Skeletal muscle tissue (tissue), 4 donors: ENCODE results near the gene SLC37A2. TPM values are rescaled to one million over a fixed set of nuclear protein-coding genes. Genes with fewer than 3 reads are reported as not detected.

Experiments used
- H3K27ac ChIP-seq: one replicate; pipeline ENCODE4 v1.7.0; 2013; ENCODE audit warnings: mild to moderate bottlenecking, low read depth, low read length, inconsistent platforms
- H3K27me3 ChIP-seq, 3 donors: one replicate each; pipeline ENCODE4 v1.7.0; 2013; ENCODE audit warnings: low read length in 3 of 3; ENCODE audit not compliant: control insufficient read depth in 3 of 3, insufficient read depth in 3 of 3
- H3K36me3 ChIP-seq, 3 donors: one replicate each; pipeline ENCODE4 v1.7.0; 2013; ENCODE audit warnings: low read length in 3 of 3; ENCODE audit not compliant: control insufficient read depth in 3 of 3, insufficient read depth in 3 of 3
- H3K4me1 ChIP-seq, 3 donors: one replicate each; pipeline ENCODE4 v1.7.0; 2013; ENCODE audit warnings: low read length in 3 of 3, mild to moderate bottlenecking in 3 of 3; ENCODE audit not compliant: control insufficient read depth in 3 of 3, insufficient read depth in 3 of 3
- H3K4me3 ChIP-seq, 3 donors: one replicate each; pipeline ENCODE4 v1.7.0; 2013; ENCODE audit warnings: low read length in 3 of 3
- H3K9ac ChIP-seq, 3 donors: one replicate each; pipeline ENCODE4 v1.7.0; 2013; ENCODE audit warnings: low read length in 3 of 3, mild to moderate bottlenecking in 3 of 3, moderate library complexity in 2 of 3, low read depth in 1 of 3
- H3K9me3 ChIP-seq, 3 donors: one replicate each; pipeline ENCODE4 v1.7.0; 2013; ENCODE audit warnings: low read length in 3 of 3; ENCODE audit not compliant: control insufficient read depth in 3 of 3
- total RNA-seq: library from RNA; depleted of rRNA; stranded (reverse); fragments of >200 nt; gene quantifications from one replicate; pipeline ENCODE4 v1.2.3, GENCODE V29; 2014
- donor health status: Osteomylitis.

Gene SLC37A2
- total RNA-seq, 1 donor from 2014 or later, result 3.7 TPM

GRCh38 chr11:125075242-125075625, 12.1 kb downstream of the SLC37A2 start:
- H3K36me3 ChIP-seq, result no peaks in the 10 kb centered on the region
- no peak overlapping the region for H3K4me3 ChIP-seq
- H3K27ac ChIP-seq, result no peak overlapping the region
- H3K9ac ChIP-seq, result no peak overlapping the region
- peaks cover 5 to 34% (median 14%) of the 10 kb centered on the region in 3 donors for H3K27me3 ChIP-seq
- H3K9me3 ChIP-seq, result no peaks in the 10 kb centered on the region
- peaks cover 8 to 12% (median 9%) of the 10 kb centered on the region in 3 donors for H3K4me1 ChIP-seq

GRCh38 chr11:125075900-125076317, 12.8 kb downstream of the SLC37A2 start:
- peaks cover 5 to 39% (median 14%) of the 10 kb centered on the region in 3 donors for H3K27me3 ChIP-seq

GRCh38 chr11:125076378-125076945, 13.4 kb downstream of the SLC37A2 start:
- peaks cover 7 to 42% (median 16%) of the 10 kb centered on the region in 3 donors for H3K27me3 ChIP-seq
- no peak overlapping the region for H3K27ac ChIP-seq

More at GRCh38 chr11:125075900-125076317, 12.8 kb downstream of the SLC37A2 start:
- Histone ChIP-seq H3K36me3 (no peaks in the 10 kb centered on the region), H3K27ac (no peak overlapping the region), H3K9ac (no peak overlapping the region), H3K9me3 (no peaks in the 10 kb centered on the region), H3K4me1 (peaks cover 6 to 9% (median 7%) of the 10 kb centered on the region in 3 donors), H3K4me3 (no peak overlapping the region)

GRCh38 chr11:125078016-125078415, 14.9 kb downstream of the SLC37A2 start:
- Histone ChIP-seq H3K4me3 (no peak overlapping the region), H3K9ac (no peak overlapping the region), H3K27ac (no peak overlapping the region), H3K9me3 (no peaks in the 10 kb centered on the region), H3K4me1 (peaks cover 0 to 4% (median 0%) of the 10 kb centered on the region in 3 donors), H3K36me3 (no peaks in the 10 kb centered on the region), H3K27me3 (peaks cover 6 to 55% (median 22%) of the 10 kb centered on the region in 3 donors)

More at GRCh38 chr11:125076378-125076945, 13.4 kb downstream of the SLC37A2 start:
- H3K9ac ChIP-seq, result no peak overlapping the region
- H3K4me3 ChIP-seq, result no peak overlapping the region
- H3K9me3 ChIP-seq, result no peaks in the 10 kb centered on the region
- H3K4me1 ChIP-seq, result peaks cover 2 to 6% (median 2%) of the 10 kb centered on the region in 3 donors
- no peaks in the 10 kb centered on the region for H3K36me3 ChIP-seq

GRCh38 chr11:125078516-125079140, 15.5 kb downstream of the SLC37A2 start:
- Histone ChIP-seq H3K27me3 (peaks cover 11 to 59% (median 22%) of the 10 kb centered on the region in 3 donors), H3K9ac (no peak overlapping the region), H3K9me3 (no peaks in the 10 kb centered on the region), H3K27ac (no peak overlapping the region), H3K4me3 (no peak overlapping the region), H3K36me3 (no peaks in the 10 kb centered on the region), H3K4me1 (peaks cover 0 to 4% (median 0%) of the 10 kb centered on the region in 3 donors)

- peaks cover 0 to 4% (median 0%) of the 10 kb centered on the region in 3 donors for H3K4me1 ChIP-seq
- no peak overlapping the region for H3K9ac ChIP-seq
- H3K27me3 ChIP-seq, result peaks cover 16 to 59% (median 22%) of the 10 kb centered on the region in 3 donors
- no peaks in the 10 kb centered on the region for H3K36me3 ChIP-seq
- H3K9me3 ChIP-seq, result no peaks in the 10 kb centered on the region
- H3K4me3 ChIP-seq, result no peak overlapping the region
- H3K27ac ChIP-seq, result no peak overlapping the region
Measured at GRCh38 chr11:125079151-125079877, 16.2 kb downstream of the SLC37A2 start.

- peaks cover 20 to 61% (median 23%) of the 10 kb centered on the region in 3 donors for H3K27me3 ChIP-seq
Measured at GRCh38 chr11:125079878-125080530, 16.9 kb downstream of the SLC37A2 start.

GRCh38 chr11:125080531-125080911, 17.4 kb downstream of the SLC37A2 start:
- no peaks in the 10 kb centered on the region for H3K4me1 ChIP-seq
- no peaks in the 10 kb centered on the region for H3K36me3 ChIP-seq
- no peak overlapping the region for H3K4me3 ChIP-seq
- no peaks in the 10 kb centered on the region for H3K9me3 ChIP-seq
- H3K27me3 ChIP-seq, result peaks cover 20 to 61% (median 26%) of the 10 kb centered on the region in 3 donors
- H3K9ac ChIP-seq, result no peak overlapping the region
- no peak overlapping the region for H3K27ac ChIP-seq

More at GRCh38 chr11:125079878-125080530, 16.9 kb downstream of the SLC37A2 start:
- Histone ChIP-seq H3K9ac (no peak overlapping the region), H3K4me1 (peaks cover 0 to 3% (median 0%) of the 10 kb centered on the region in 3 donors), H3K4me3 (no peak overlapping the region), H3K27ac (no peak overlapping the region), H3K36me3 (no peaks in the 10 kb centered on the region), H3K9me3 (no peaks in the 10 kb centered on the region)

- Histone ChIP-seq H3K36me3 (no peaks in the 10 kb centered on the region), H3K27ac (no peak overlapping the region), H3K4me3 (no peak overlapping the region), H3K9ac (no peak overlapping the region), H3K4me1 (no peaks in the 10 kb centered on the region), H3K9me3 (no peaks in the 10 kb centered on the region), H3K27me3 (peaks cover 20 to 61% (median 26%) of the 10 kb centered on the region in 3 donors)
Measured at GRCh38 chr11:125081098-125081798, 18.1 kb downstream of the SLC37A2 start.
